Cortex of kidney (tissue), 1 donor: ENCODE results near the gene C1QTNF5.

Experiments used
- DNase-seq: peaks from one replicate; lab custom pipeline; 2025; lab: John Stamatoyannopoulos, UW

Gene C1QTNF5

GRCh38 chr11:119373059-119373920, 32.6 kb upstream of the C1QTNF5 start:
- DNase-seq, result no peak

GRCh38 chr11:119372260-119373058, 31.8 kb upstream of the C1QTNF5 start:
- no peak for DNase-seq

GRCh38 chr11:119371778-119372182, 31.1 kb upstream of the C1QTNF5 start:
- no peak for DNase-seq

GRCh38 chr11:119371067-119371601, 30.5 kb upstream of the C1QTNF5 start:
- no peak for DNase-seq

- no peak for DNase-seq
Measured at GRCh38 chr11:119370486-119371046, 29.9 kb upstream of the C1QTNF5 start.

GRCh38 chr11:119369132-119369925, 28.6 kb upstream of the C1QTNF5 start:
- no peak for DNase-seq

GRCh38 chr11:119368121-119369034, 27.7 kb upstream of the C1QTNF5 start:
- no peak for DNase-seq

- DNase-seq, result no peak
Measured at GRCh38 chr11:119367661-119368120, 27.0 kb upstream of the C1QTNF5 start.

- no peak for DNase-seq
Measured at GRCh38 chr11:119366690-119367620, 26.3 kb upstream of the C1QTNF5 start.

GRCh38 chr11:119365071-119365591, 24.4 kb upstream of the C1QTNF5 start:
- DNase-seq, result no peak

GRCh38 chr11:119363851-119364590, 23.3 kb upstream of the C1QTNF5 start:
- DNase-seq, result no peak

- no peak for DNase-seq
Measured at GRCh38 chr11:119363081-119363850, 22.6 kb upstream of the C1QTNF5 start.

- no peak for DNase-seq
Measured at GRCh38 chr11:119362741-119363080, 22.0 kb upstream of the C1QTNF5 start.

- no peak for DNase-seq
Measured at GRCh38 chr11:119361941-119362725, 21.4 kb upstream of the C1QTNF5 start.

- no peak for DNase-seq
Measured at GRCh38 chr11:119361056-119361787, 20.5 kb upstream of the C1QTNF5 start.
